SK-N-SH (cell line): ENCODE data around the gene ASTN2.

ENCODE experiments used
- CTCF ChIP-seq: fragments of 200-600 bp; sonication (generic); IDR thresholded peaks from 2 replicates; pipeline ENCODE4 v1.6.1; 2017; ENCODE audit warnings: antibody characterized with exemption, mild to moderate bottlenecking, moderate library complexity
- EP300 ChIP-seq, 2 experiments: IDR thresholded peaks; 2 replicates each; pipeline versions ENCODE4 v1.4.0 to v1.6.1; 2012; ENCODE audit warnings: borderline replicate concordance in 1 of 2, low read depth in 1 of 2, low read length in 1 of 2
- EZH2phosphoT487 ChIP-seq: fragments of 200-600 bp; sonication (generic); IDR thresholded peaks from 2 replicates; pipeline ENCODE4 v1.6.1; 2017; ENCODE audit warnings: low read depth, mixed run types, mild to moderate bottlenecking, antibody characterized with exemption, moderate library complexity, borderline replicate concordance
- GABPA ChIP-seq: IDR thresholded peaks from 2 replicates; pipeline ENCODE4 v1.4.0; 2012; ENCODE audit warnings: low read depth, mild to moderate bottlenecking
- JUND ChIP-seq: IDR thresholded peaks from 2 replicates; pipeline ENCODE4 v1.4.0; 2012
- NFIC ChIP-seq: IDR thresholded peaks from 2 replicates; pipeline ENCODE4 v1.4.0; 2012; ENCODE audit warnings: borderline replicate concordance
- PBX3 ChIP-seq: IDR thresholded peaks from 2 replicates; pipeline ENCODE4; 2012
- RAD21 ChIP-seq: IDR thresholded peaks from 2 replicates; pipeline ENCODE4 v1.6.1; 2012; ENCODE audit warnings: mild to moderate bottlenecking, low read length
- RXRA ChIP-seq: IDR thresholded peaks from 2 replicates; pipeline ENCODE4 v1.4.0; 2012; ENCODE audit warnings: low read depth, mild to moderate bottlenecking, borderline replicate concordance
- SIN3A ChIP-seq: IDR thresholded peaks from 2 replicates; pipeline ENCODE4 v1.6.1; 2012; ENCODE audit warnings: low read depth, mild to moderate bottlenecking, low read length, moderate library complexity, borderline replicate concordance
- YY1 ChIP-seq: IDR thresholded peaks from 2 replicates; pipeline ENCODE4 v1.4.0; 2012; ENCODE audit warnings: low read depth, mild to moderate bottlenecking
- ZBTB33 ChIP-seq: IDR thresholded peaks from 2 replicates; pipeline ENCODE4 v1.4.0; 2012; ENCODE audit warnings: low read depth, borderline replicate concordance

GRCh38 chr9:116689486-116690032 lies 725.3 kb downstream of the ASTN2 start:
- TF ChIP-seq CTCF: no peak
- TF ChIP-seq ZBTB33: no peak
- no peak for TF ChIP-seq PBX3
- TF ChIP-seq SIN3A: no peak
- TF ChIP-seq YY1: no peak
- TF ChIP-seq NFIC: no peak
- TF ChIP-seq EP300 (IDR thresholded peaks at IDR 0.05; ENCODE audit: borderline replicate concordance in 1 of 2, low read depth in 1 of 2, low read length in 1 of 2): no peak
- no peak for TF ChIP-seq GABPA
- no peak for TF ChIP-seq JUND
- TF ChIP-seq RAD21: no peak
- no peak for TF ChIP-seq RXRA
- TF ChIP-seq EZH2phosphoT487: no peak
